Esophagus squamous epithelium (tissue), 5 donors: ENCODE data around the gene KLHL29. TPM values are rescaled to one million over a fixed set of nuclear protein-coding genes. Genes with fewer than 3 reads are reported as not detected.

ENCODE experiments used
- DNase-seq: peaks from one replicate; lab custom pipeline; 2025; lab: John Stamatoyannopoulos, UW
- H3K27ac ChIP-seq, 4 donors: fragments of 200-600 bp; sonication (generic); one replicate each; pipeline ENCODE4 v1.5.1; 2016 to 2019; ENCODE audit warnings: mild to moderate bottlenecking in 1 of 4
- H3K27me3 ChIP-seq, 4 donors: fragments of 200-600 bp; sonication (generic); 1 replicate in 3 of 4; 2 replicates in 1 of 4; pipeline versions ENCODE4 v1.5.1 to v1.6.0; 2017 to 2021; ENCODE audit warnings: antibody characterized with exemption in 1 of 4
- H3K36me3 ChIP-seq, 3 donors: fragments of 200-600 bp; sonication (generic); one replicate each; pipeline ENCODE4 v1.5.1; 2016 to 2019
- H3K4me1 ChIP-seq, 3 donors: fragments of 200-600 bp; sonication (generic); one replicate each; pipeline ENCODE4 v1.5.1; 2017 to 2019
- H3K4me3 ChIP-seq, 4 donors: fragments of 200-600 bp; sonication (generic); 1 replicate in 3 of 4; 2 replicates in 1 of 4; pipeline ENCODE4 v1.5.1; 2016 to 2019; ENCODE audit warnings: mild to moderate bottlenecking in 2 of 4, moderate library complexity in 1 of 4
- H3K9me3 ChIP-seq, 3 donors: fragments of 200-600 bp; sonication (generic); one replicate each; pipeline ENCODE4 v1.5.1; 2016 to 2019
- POLR2A ChIP-seq, 4 donors: fragments of 450-650 bp; IDR thresholded peaks; one replicate each; pipeline ENCODE4 v1.6.1; 2017; ENCODE audit warnings: antibody characterized with exemption in 4 of 4, mild to moderate bottlenecking in 4 of 4, moderate library complexity in 3 of 4
- WGBS, 2 donors: methylation state at CpG; one replicate each; pipeline ENCODE4 v1.1.5; 2018; 5-methylcytosine and 5-hydroxymethylcytosine counted together
- intact Hi-C: fragments of 100-400 bp; cut with DNase I; formaldehyde crosslinking; loops from one replicate; pipeline ENCODE4 v1.15.0; 2022
- total RNA-seq, 4 donors: library from RNA; depleted of rRNA; stranded (reverse); fragments of >200 nt; gene quantifications; one replicate each; pipeline ENCODE4 v1.1.0, GENCODE V29; 2016
- TF ChIP-seq, protein P1 (sequence below), 6 experiments: fragments of 450-650 bp in 4 of 6; fragments of 200-600 bp in 2 of 6; sonication (generic) in 2 of 6; IDR thresholded peaks; one replicate each; pipeline ENCODE4 v1.5.1; 2016 to 2019; ENCODE audit warnings: antibody characterized with exemption in 6 of 6, mild to moderate bottlenecking in 4 of 6, moderate library complexity in 4 of 6
- donor health status: DM: yes; HTN: yes; CAD: no.

The KLHL29 gene
- total RNA-seq, 4 donors from 2014 or later: 3.4 to 11.8 (median 5.9) TPM

DNA sequence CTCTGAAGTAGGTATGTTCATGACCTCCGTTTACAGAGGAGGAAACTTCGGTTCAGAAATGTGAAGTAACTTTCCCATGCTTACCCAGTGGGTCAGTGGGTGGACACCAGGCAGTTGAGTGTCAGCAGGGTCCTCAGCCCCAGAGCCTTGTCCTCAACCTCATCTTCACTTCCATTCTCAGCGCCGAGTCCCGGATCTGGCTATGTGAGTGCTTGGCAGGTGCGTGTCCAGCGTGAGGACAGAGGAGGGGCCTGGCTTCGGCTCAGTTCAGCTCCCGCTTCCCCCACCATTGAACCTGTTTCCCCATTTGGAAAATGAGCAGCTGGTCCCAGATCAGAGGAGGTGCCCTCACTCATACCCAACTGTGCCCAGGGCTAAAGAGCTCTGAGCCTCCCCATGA lies 274.3 kb downstream of the KLHL29 start:
- no peaks in the 10 kb centered on the region for H3K36me3 ChIP-seq
- 80 to 100% methylated on average over 2 to 8 of the region's 9 CpGs for WGBS, 2 donors
- no peak overlapping the region for H3K4me3 ChIP-seq
- TF ChIP-seq, protein P1, sequence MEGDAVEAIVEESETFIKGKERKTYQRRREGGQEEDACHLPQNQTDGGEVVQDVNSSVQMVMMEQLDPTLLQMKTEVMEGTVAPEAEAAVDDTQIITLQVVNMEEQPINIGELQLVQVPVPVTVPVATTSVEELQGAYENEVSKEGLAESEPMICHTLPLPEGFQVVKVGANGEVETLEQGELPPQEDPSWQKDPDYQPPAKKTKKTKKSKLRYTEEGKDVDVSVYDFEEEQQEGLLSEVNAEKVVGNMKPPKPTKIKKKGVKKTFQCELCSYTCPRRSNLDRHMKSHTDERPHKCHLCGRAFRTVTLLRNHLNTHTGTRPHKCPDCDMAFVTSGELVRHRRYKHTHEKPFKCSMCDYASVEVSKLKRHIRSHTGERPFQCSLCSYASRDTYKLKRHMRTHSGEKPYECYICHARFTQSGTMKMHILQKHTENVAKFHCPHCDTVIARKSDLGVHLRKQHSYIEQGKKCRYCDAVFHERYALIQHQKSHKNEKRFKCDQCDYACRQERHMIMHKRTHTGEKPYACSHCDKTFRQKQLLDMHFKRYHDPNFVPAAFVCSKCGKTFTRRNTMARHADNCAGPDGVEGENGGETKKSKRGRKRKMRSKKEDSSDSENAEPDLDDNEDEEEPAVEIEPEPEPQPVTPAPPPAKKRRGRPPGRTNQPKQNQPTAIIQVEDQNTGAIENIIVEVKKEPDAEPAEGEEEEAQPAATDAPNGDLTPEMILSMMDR (IDR thresholded peaks at IDR 0.05): no peak
- TF ChIP-seq POLR2A (IDR thresholded peaks at IDR 0.05): no peak
- intact Hi-C loops: no loop called here
- H3K9me3 ChIP-seq: no peaks in the 10 kb centered on the region
- DNase-seq: no peak
- peaks cover 0 to 4% (median 0%) of the 10 kb centered on the region in 4 donors for H3K27me3 ChIP-seq
- H3K27ac ChIP-seq: no peak overlapping the region
- H3K4me1 ChIP-seq: peaks cover 7 to 41% (median 14%) of the 10 kb centered on the region in 3 donors

DNA sequence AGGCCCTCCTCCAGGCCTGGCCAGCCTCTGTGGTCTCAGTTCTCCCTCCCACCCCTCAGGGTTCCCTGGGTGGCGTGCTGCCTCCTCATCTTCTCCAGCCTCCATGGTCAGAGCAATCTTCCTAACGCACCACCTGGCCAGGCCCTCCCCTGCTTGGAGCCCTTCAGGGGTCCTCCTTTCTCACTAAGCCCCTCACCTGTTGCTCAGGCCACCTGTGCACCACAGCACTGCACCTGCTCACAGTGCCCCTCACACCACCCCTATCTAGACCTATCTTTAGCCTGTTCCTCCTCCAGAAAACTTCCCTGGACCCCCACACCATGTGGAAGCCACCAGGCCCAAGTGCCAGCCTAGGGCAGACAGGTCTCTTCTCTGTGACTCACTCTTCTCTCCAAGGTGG lies 274.8 kb downstream of the KLHL29 start:
- 100% methylated on average over 2 of the region's 2 CpGs for WGBS, 2 donors
- intact Hi-C loops: no loop called here
- no peak overlapping the region for H3K27ac ChIP-seq
- peaks cover 0 to 4% (median 0%) of the 10 kb centered on the region in 4 donors for H3K27me3 ChIP-seq
- no peaks in the 10 kb centered on the region for H3K9me3 ChIP-seq
- no peak overlapping the region for H3K4me3 ChIP-seq
- DNase-seq: no peak
- peaks cover 7 to 40% (median 11%) of the 10 kb centered on the region in 3 donors for H3K4me1 ChIP-seq
- TF ChIP-seq, protein P1 (IDR thresholded peaks at IDR 0.05): no peak
- no peak for TF ChIP-seq POLR2A (IDR thresholded peaks at IDR 0.05)
- no peaks in the 10 kb centered on the region for H3K36me3 ChIP-seq

DNA sequence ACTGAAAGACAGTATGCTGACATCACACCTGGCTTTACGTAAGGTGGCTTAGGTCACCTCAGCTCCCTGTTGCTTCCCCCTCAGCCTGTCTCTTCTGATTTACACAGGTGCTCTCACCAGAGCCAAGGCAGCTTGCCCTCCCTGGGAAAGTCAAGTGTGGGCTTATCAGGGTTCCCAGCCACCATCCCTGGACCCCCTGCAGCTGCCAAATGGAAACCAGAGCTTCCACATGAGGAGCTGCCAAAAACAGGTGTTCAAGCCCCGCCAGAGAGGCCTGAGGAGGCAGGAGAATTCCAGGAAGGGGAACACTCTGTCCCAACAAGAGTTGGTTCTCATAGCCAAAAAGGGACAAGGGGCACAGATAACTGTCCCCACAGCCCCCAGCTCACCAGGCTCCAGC lies 275.3 kb downstream of the KLHL29 start:
- TF ChIP-seq, protein P1 (IDR thresholded peaks at IDR 0.05): no peak
- TF ChIP-seq POLR2A (IDR thresholded peaks at IDR 0.05): no peak
- Histone ChIP-seq H3K4me3 (no peak overlapping the region), H3K27me3 (peaks cover 0 to 4% (median 0%) of the 10 kb centered on the region in 4 donors), H3K4me1 (peaks cover 7 to 35% (median 10%) of the 10 kb centered on the region in 3 donors), H3K36me3 (no peaks in the 10 kb centered on the region), H3K9me3 (no peaks in the 10 kb centered on the region), H3K27ac (no peak overlapping the region)
- no peak for DNase-seq
- WGBS, 2 donors: 50% methylated on average over 1 of the region's 2 CpGs; no CpG with 5 or more reads in 1 of the 2 donors
- intact Hi-C loops: no loop called here

DNA sequence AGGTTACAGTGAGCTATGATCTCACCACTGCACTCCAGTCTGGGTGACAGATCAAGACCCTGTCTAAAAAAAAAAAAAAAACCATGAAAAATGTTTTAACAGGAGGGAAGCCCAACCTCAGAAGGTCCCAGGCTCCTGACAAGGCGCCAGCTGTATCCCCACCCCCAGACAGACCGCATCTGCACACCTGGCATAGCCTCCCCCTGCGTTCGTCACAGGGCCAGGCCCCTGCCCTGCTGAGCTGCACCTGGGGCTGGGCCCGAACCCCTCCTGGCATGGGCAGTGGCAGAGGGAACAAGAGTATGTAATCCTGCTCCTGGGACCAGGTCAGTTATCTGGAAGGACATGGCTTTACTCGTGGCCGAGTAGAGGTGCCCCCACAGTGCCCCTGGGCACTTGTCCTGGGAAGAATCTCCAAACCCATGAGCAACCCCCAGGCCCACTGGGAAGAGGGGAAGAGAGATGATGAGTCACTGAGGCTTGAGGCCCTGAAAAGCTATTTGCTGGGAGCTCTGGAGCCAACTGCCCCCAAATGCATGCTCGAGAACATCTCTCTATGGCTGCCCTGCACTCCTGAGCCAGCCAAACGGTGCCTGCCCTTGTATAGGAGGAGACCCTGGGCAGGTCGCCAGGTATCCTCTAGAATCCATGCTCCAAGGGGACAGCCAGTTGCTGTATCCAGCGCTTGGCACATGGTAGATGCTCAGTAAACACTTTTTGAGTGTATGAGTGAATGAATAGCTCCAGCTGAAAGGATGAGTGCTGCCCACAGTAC lies 276.5 kb downstream of the KLHL29 start:
- no peaks in the 10 kb centered on the region for H3K36me3 ChIP-seq
- H3K9me3 ChIP-seq: no peaks in the 10 kb centered on the region
- no peak overlapping the region for H3K27ac ChIP-seq
- no peak overlapping the region for H3K4me3 ChIP-seq
- intact Hi-C loops: no loop called here
- WGBS, 2 donors: 55 to 84% methylated on average over 5 to 8 of the region's 11 CpGs
- no peak for DNase-seq
- H3K4me1 ChIP-seq: peaks cover 7 to 24% (median 10%) of the 10 kb centered on the region in 3 donors
- H3K27me3 ChIP-seq: peaks cover 0 to 4% (median 0%) of the 10 kb centered on the region in 4 donors
- no peak for TF ChIP-seq POLR2A (IDR thresholded peaks at IDR 0.05)

DNA sequence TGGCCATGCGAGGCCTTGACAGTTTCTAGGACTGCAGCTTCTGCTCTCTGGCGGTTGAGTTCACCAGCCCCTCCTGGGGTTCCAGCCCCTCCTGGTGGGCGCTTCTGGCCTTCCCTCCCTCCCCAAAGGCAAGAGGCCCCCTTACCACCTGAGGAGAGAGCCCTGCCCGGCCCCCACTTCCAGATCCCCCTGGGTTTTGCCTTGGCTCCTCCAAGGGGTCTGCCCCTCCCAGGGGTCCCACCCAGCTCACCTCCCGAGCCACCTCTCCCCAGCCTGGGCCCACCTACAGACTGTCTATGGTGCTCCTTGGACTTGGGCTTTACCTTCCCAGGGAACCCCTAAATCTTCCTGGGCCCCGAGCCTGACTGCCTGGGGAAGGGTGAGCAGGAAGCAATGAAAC lies 277.5 kb downstream of the KLHL29 start:
- H3K4me3 ChIP-seq: no peak overlapping the region
- intact Hi-C loops: no loop called here
- no peaks in the 10 kb centered on the region for H3K9me3 ChIP-seq
- no peak overlapping the region for H3K27ac ChIP-seq
- 76 to 96% methylated on average over 4 to 6 of the region's 6 CpGs for WGBS, 2 donors
- peaks cover 7 to 22% (median 10%) of the 10 kb centered on the region in 3 donors for H3K4me1 ChIP-seq
- H3K27me3 ChIP-seq: peaks cover 0 to 4% (median 0%) of the 10 kb centered on the region in 4 donors
- TF ChIP-seq, protein P1 (IDR thresholded peaks at IDR 0.05): no peak
- TF ChIP-seq POLR2A (IDR thresholded peaks at IDR 0.05): no peak
- DNase-seq: no peak
- no peaks in the 10 kb centered on the region for H3K36me3 ChIP-seq
